Fibroblast of the aortic adventitia (primary cell): ENCODE data around the gene MRPL38. TPM values are rescaled to one million over a fixed set of nuclear protein-coding genes. Genes with fewer than 3 reads are reported as not detected.

Experiments
- DNase-seq: peaks from one replicate; pipeline ENCODE4 v3.0.0-alpha.2; 2010; ENCODE audit warnings: low read depth
- H3K4me3 ChIP-seq: 2 replicates; pipeline ENCODE4 v1.5.1; 2011; ENCODE audit warnings: low read depth, mild to moderate bottlenecking, control low read depth, low read length, moderate library complexity
- CTCF ChIP-seq: IDR thresholded peaks from 2 replicates; pipeline ENCODE4 v1.5.1; 2011; ENCODE audit warnings: mild to moderate bottlenecking, low read length, control low read depth, inconsistent platforms; ENCODE audit not compliant: insufficient read depth
- total RNA-seq: library from RNA; depleted of rRNA; stranded (reverse); fragments of >200 nt; gene quantifications from 2 replicates; pipeline ENCODE4 v1.2.3, GENCODE V29; 2012; ENCODE audit warnings: low replicate concordance

The MRPL38 gene
- total RNA-seq, 1 donor = 27.0 TPM

- no peak for DNase-seq
- no peak for TF ChIP-seq CTCF
- H3K4me3 ChIP-seq = no peak overlapping the region
Measured at GRCh38 chr17:75850928-75851692, 53.6 kb downstream of the MRPL38 start.

- no peak for DNase-seq
- H3K4me3 ChIP-seq = no peak overlapping the region
- TF ChIP-seq CTCF = no peak
Measured at GRCh38 chr17:75849724-75850123, 55.0 kb downstream of the MRPL38 start.

- H3K4me3 ChIP-seq = no peak overlapping the region
- DNase-seq = no peak
- no peak for TF ChIP-seq CTCF
Measured at GRCh38 chr17:75849279-75849646, 55.4 kb downstream of the MRPL38 start.

Other genes starting within 250 kb of the MRPL38 start
- 17.6 and 22.2 TPM in 2 replicates for gene RECQL5, start 237.7 kb downstream of the MRPL38 start, total RNA-seq
- gene SAP30BP, start 237.5 kb downstream of the MRPL38 start, total RNA-seq = 45.8 and 93.8 TPM in 2 replicates
- gene ITGB4, start 183.4 kb downstream of the MRPL38 start, total RNA-seq = 0.09 and 0.16 TPM in 2 replicates
- 20.6 and 35.9 TPM in 2 replicates for gene GALK1, start 139.7 kb downstream of the MRPL38 start, total RNA-seq
- 18.0 and 30.2 TPM in 2 replicates for gene UNK, start 120.1 kb downstream of the MRPL38 start, total RNA-seq
- 0.54 and 2.3 TPM in 2 replicates for gene UNC13D, start 60.5 kb downstream of the MRPL38 start, total RNA-seq
- 23.3 and 24.1 TPM in 2 replicates for gene WBP2, start 49.5 kb downstream of the MRPL38 start, total RNA-seq
- 14.9 and 20.9 TPM in 2 replicates for gene TRIM47, start 26.3 kb downstream of the MRPL38 start, total RNA-seq
- 7.7 and 11.4 TPM in 2 replicates for gene TRIM65, start 7.9 kb downstream of the MRPL38 start, total RNA-seq
- gene FBF1, start 36.2 kb upstream of the MRPL38 start, total RNA-seq = 14.1 and 21.1 TPM in 2 replicates
- gene ACOX1, start 74.3 kb upstream of the MRPL38 start, total RNA-seq = 47.0 and 61.5 TPM in 2 replicates
- 16.0 and 18.3 TPM in 2 replicates for gene TEN1, start 74.4 kb upstream of the MRPL38 start, total RNA-seq
- gene CDK3, start 96.0 kb upstream of the MRPL38 start, total RNA-seq = 1.1 TPM in 1 of 2 replicates, not detected in the other
- not detected in 2 replicates for gene EVPL, start 122.4 kb upstream of the MRPL38 start, total RNA-seq
- 17.3 and 32.3 TPM in 2 replicates for gene SRP68, start 167.6 kb upstream of the MRPL38 start, total RNA-seq
- not detected in 2 replicates for gene GALR2, start 169.9 kb upstream of the MRPL38 start, total RNA-seq
- gene ZACN, start 174.3 kb upstream of the MRPL38 start, total RNA-seq = not detected in 2 replicates
- 40.8 and 88.5 TPM in 2 replicates for gene EXOC7, start 198.9 kb upstream of the MRPL38 start, total RNA-seq
- gene FOXJ1, start 236.4 kb upstream of the MRPL38 start, total RNA-seq = not detected in 2 replicates